ENCODE results near the gene SNAP29. TPM values are rescaled to one million over a fixed set of nuclear protein-coding genes. Genes with fewer than 3 reads are reported as not detected.

The SNAP29 gene
- 13.8 and 15.3 TPM in 2 replicates for total RNA-seq

GRCh38 chr22:20858615-20859416 lies at the start of gene SNAP29, which contains the start of gene PI4KA:
TSS of gene SNAP29 (plus strand) at chr22:20859007. CDS start at chr22:20859111, 104 bp downstream.
TSS of gene PI4KA (minus strand) at chr22:20858811. CDS start at chr22:20858725, 86 bp downstream.

GRCh38 chr22:20916916-20917810 lies 58.4 kb downstream of the SNAP29 start, which contains the start of gene CRKL:
TSS of gene CRKL (plus strand) at chr22:20917407. CDS start at chr22:20917935, 528 bp downstream.

Other genes starting within 250 kb of the SNAP29 start
- gene SERPIND1, start 84.9 kb upstream of the SNAP29 start, total RNA-seq, result 0.29 and 0.71 TPM in 2 replicates
- 47.1 and 61.1 TPM in 2 replicates for gene PI4KA, start 196 bp upstream of the SNAP29 start, total RNA-seq
- 32.6 TPM in 2 replicates for gene CRKL, start 58.4 kb downstream of the SNAP29 start, total RNA-seq
- 0.35 TPM in 1 of 2 replicates, not detected in the other for gene AIFM3, start 108.2 kb downstream of the SNAP29 start, total RNA-seq
- gene LZTR1, start 123.3 kb downstream of the SNAP29 start, total RNA-seq, result 33.2 and 36.3 TPM in 2 replicates
- 23.6 TPM in 2 replicates for gene THAP7, start 143.1 kb downstream of the SNAP29 start, total RNA-seq
- gene P2RX6, start 156.2 kb downstream of the SNAP29 start, total RNA-seq, result 1.2 TPM in 1 of 2 replicates, not detected in the other
- gene SLC7A4, start 173.6 kb downstream of the SNAP29 start, total RNA-seq, result under 0.01 TPM in 1 of 2 replicates, not detected in the other
- gene LRRC74B, start 186.9 kb downstream of the SNAP29 start, total RNA-seq, result not detected in 2 replicates